Breast epithelium (tissue), 3 donors: ENCODE results near the gene NCS1.

Experiments used
- CTCF ChIP-seq, 3 donors: fragments of 450-650 bp; IDR thresholded peaks; one replicate each; pipeline ENCODE4 v1.5.1; 2016 to 2017; ENCODE audit warnings: antibody characterized with exemption in 3 of 3, mild to moderate bottlenecking in 3 of 3, moderate library complexity in 3 of 3
- POLR2A ChIP-seq: fragments of 450-650 bp; IDR thresholded peaks from one replicate; pipeline ENCODE4 v1.6.1; 2016; ENCODE audit warnings: antibody characterized with exemption, mild to moderate bottlenecking, moderate library complexity
- POLR2AphosphoS5 ChIP-seq, 3 donors: sonication (generic); formaldehyde crosslinking; IDR thresholded peaks; one replicate each; pipeline ENCODE4 v1.6.1; 2017; ENCODE audit warnings: antibody characterized with exemption in 3 of 3

- TF ChIP-seq CTCF (IDR thresholded peaks at IDR 0.05) (no peak), POLR2AphosphoS5 (IDR thresholded peaks at IDR 0.05) (no peak), POLR2A (no peak)
These were observed 42.7 kb upstream of the NCS1 start for GRCh38 chr9:130129432-130130061.
